Right lobe of liver (tissue), 4 donors: ENCODE measurements around the gene CCND3.

Experiments used
- POLR2A ChIP-seq: fragments of 450-650 bp; IDR thresholded peaks from one replicate; pipeline ENCODE4 v1.6.1; 2017; ENCODE audit warnings: antibody characterized with exemption, mild to moderate bottlenecking
- TF ChIP-seq, protein P1 (sequence below), 4 donors: fragments of 200-600 bp in 3 of 4; fragments of 450-650 bp in 1 of 4; IDR thresholded peaks; one replicate each; pipeline versions ENCODE4 v1.5.1 to v1.8.0; 2016 to 2022; ENCODE audit warnings: antibody characterized with exemption in 4 of 4, mild to moderate bottlenecking in 2 of 4
- donor health status: DM: no; HTN: no; CAD: no.
- donor health status: DM: no; HTN: no; CAD: no.
- donor health status: DM: no; HTN: yes; CAD: no.

DNA sequence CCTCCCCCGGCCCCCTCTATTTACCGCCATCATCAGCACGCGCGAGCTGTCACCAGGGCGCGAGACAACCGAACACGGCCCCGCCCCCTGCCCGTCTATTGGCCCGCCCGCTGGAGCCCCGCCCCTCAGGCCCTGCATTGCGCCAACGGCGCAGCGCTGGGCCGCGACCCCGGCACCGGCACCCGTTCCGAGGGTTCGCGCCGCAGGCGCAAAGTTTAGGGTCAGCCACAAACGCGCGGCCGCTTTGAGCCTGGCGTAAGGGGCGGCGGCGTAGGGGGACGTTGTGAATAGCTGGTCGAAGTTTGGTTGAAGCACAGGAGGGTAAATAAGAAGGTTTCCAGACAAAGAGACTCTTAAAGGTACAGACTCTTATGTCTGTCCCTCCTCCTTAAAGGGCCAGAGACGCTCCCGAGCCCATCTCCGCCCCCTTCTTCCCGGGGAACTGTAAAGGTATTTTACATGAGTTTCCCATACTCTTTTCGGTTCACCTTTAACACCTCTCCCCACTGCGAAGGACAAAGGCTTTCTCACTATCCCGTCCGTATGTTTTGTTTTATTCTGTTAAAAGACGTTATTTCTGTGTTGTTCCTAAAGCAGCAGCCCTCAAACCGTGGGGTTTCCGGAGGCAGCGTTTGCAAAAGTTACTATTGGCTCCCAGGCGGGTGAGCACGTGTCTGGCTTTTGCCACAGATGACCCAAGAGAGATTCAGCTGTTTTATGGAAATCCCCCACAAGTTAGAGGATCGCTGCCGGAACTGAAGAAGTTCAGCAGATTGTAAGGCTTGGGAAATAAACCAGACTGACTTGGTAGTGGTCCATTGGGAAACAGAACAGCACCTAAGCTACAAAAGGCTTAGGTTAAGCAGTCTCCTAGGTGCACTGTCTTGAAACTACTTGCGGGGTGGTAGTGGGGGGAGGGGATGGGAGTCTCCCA is 46.0 kb downstream of the CCND3 start, which contains the start of gene USP49:
- TF ChIP-seq, protein P1, sequence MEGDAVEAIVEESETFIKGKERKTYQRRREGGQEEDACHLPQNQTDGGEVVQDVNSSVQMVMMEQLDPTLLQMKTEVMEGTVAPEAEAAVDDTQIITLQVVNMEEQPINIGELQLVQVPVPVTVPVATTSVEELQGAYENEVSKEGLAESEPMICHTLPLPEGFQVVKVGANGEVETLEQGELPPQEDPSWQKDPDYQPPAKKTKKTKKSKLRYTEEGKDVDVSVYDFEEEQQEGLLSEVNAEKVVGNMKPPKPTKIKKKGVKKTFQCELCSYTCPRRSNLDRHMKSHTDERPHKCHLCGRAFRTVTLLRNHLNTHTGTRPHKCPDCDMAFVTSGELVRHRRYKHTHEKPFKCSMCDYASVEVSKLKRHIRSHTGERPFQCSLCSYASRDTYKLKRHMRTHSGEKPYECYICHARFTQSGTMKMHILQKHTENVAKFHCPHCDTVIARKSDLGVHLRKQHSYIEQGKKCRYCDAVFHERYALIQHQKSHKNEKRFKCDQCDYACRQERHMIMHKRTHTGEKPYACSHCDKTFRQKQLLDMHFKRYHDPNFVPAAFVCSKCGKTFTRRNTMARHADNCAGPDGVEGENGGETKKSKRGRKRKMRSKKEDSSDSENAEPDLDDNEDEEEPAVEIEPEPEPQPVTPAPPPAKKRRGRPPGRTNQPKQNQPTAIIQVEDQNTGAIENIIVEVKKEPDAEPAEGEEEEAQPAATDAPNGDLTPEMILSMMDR (IDR thresholded peaks at IDR 0.05): no peak
- TF ChIP-seq POLR2A: no peak
